ENCODE results near the gene RXRB. TPM values are rescaled to one million over a fixed set of nuclear protein-coding genes. Genes with fewer than 3 reads are reported as not detected.
A peak's percentile ranks its signal among the peaks of the same experiment; 100 is the strongest.

RXRB gene
- total and polyA plus RNA-seq, 2 of the 13 experiments (the other 11 are each of a cell fraction or from before 2014, with no cell fraction given): 26.7 to 55.7 TPM

DNA sequence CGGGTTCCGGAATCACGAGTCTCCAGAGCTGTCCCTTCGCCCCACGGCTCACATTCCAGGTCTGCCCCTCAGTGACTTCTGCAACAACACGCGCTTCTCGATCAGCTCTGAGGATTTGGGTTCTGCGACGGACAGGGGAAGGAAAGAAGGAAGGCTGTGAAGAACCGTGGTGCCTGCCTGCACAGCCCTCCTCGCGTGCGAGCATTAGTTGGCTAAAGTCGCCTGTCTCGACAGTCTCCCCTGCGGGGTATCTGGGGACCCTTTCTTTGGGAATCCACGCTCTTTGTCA, 48.1 kb upstream of the RXRB start (continued):
- TF ChIP-seq, protein P1, sequence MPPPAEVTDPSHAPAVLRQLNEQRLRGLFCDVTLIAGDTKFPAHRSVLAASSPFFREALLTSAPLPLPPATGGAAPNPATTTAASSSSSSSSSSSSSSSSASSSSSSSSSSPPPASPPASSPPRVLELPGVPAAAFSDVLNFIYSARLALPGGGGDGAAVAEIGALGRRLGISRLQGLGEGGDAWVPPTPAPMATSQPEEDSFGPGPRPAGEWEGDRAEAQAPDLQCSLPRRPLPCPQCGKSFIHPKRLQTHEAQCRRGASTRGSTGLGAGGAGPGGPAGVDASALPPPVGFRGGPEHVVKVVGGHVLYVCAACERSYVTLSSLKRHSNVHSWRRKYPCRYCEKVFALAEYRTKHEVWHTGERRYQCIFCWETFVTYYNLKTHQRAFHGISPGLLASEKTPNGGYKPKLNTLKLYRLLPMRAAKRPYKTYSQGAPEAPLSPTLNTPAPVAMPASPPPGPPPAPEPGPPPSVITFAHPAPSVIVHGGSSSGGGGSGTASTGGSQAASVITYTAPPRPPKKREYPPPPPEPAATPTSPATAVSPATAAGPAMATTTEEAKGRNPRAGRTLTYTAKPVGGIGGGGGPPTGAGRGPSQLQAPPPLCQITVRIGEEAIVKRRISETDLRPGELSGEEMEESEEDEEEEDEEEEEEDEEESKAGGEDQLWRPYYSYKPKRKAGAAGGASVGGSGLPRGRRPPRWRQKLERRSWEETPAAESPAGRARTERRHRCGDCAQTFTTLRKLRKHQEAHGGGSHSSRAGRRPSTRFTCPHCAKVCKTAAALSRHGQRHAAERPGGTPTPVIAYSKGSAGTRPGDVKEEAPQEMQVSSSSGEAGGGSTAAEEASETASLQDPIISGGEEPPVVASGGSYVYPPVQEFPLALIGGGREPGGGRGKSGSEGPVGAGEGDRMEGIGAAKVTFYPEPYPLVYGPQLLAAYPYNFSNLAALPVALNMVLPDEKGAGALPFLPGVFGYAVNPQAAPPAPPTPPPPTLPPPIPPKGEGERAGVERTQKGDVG (CRISPR knock-in tag; IDR thresholded peaks at IDR 0.05; ENCODE audit: borderline replicate concordance): 0 out of 2 replicates have a peak, but pooled peaks have one; percentile 40
- TF ChIP-seq ZSCAN22 (CRISPR knock-in tag; IDR thresholded peaks at IDR 0.05) (peak; percentile 14; the same call in 1 of the 2 replicates), TBX2 (CRISPR knock-in tag; IDR thresholded peaks at IDR 0.05; ENCODE audit: borderline replicate concordance) (no peak), ZNF883 (CRISPR knock-in tag; IDR thresholded peaks at IDR 0.05; ENCODE audit: not compliant biosample characterization) (no peak), ZNF547 (CRISPR knock-in tag; IDR thresholded peaks at IDR 0.05) (no peak), KDM6A (CRISPR knock-in tag; IDR thresholded peaks at IDR 0.05; ENCODE audit: low read depth) (no peak), TGIF2 (CRISPR knock-in tag; IDR thresholded peaks at IDR 0.05) (0 out of 2 replicates have a peak, but pooled peaks have one; percentile 9), CREM (IDR thresholded peaks at IDR 0.05) (no peak), CREM (CRISPR knock-in tag; IDR thresholded peaks at IDR 0.05) (no peak), ZNF567 (CRISPR knock-in tag; IDR thresholded peaks at IDR 0.05; ENCODE audit: borderline replicate concordance) (0 out of 2 replicates have a peak, but pooled peaks have one; percentile 81), KLF13 (CRISPR knock-in tag; IDR thresholded peaks at IDR 0.05) (peak; percentile 77; the same call in 1 of the 2 replicates), SALL1 (CRISPR knock-in tag; IDR thresholded peaks at IDR 0.05) (no peak), ISX (CRISPR knock-in tag; conservative IDR thresholded peaks at IDR 0.05) (no peak), SMYD3 (CRISPR knock-in tag; IDR thresholded peaks at IDR 0.05) (no peak), SCMH1 (CRISPR knock-in tag; IDR thresholded peaks at IDR 0.05; ENCODE audit: borderline replicate concordance) (no peak), PRMT3 (CRISPR knock-in tag; IDR thresholded peaks at IDR 0.05; ENCODE audit: borderline replicate concordance, low read depth) (no peak), HHEX (CRISPR knock-in tag; IDR thresholded peaks at IDR 0.05) (no peak), SMARCE1 (IDR thresholded peaks at IDR 0.05; ENCODE audit: borderline replicate concordance) (no peak), ETV6 (CRISPR knock-in tag; conservative IDR thresholded peaks at IDR 0.05) (no peak)
- TF ChIP-seq, protein P2, sequence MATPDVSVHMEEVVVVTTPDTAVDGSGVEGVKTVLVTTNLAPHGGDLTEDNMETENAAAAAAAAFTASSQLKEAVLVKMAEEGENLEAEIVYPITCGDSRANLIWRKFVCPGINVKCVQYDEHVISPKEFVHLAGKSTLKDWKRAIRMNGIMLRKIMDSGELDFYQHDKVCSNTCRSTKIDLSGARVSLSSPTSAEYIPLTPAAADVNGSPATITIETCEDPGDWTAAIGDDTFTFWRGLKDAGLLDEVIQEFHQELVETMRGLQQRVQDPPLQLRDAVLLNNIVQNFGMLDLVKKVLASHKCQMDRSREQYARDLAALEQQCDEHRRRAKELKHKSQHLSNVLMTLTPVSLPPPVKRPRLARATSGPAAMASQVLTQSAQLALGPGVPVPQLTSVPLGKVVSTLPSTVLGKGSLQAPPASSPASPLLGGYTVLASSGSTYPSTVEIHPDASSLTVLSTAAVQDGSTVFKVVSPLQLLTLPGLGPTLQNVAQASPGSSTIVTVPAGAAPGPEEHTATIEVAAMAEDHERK (CRISPR knock-in tag; IDR thresholded peaks at IDR 0.05; ENCODE audit: low read depth): no peak
- TF ChIP-seq, protein P3, sequence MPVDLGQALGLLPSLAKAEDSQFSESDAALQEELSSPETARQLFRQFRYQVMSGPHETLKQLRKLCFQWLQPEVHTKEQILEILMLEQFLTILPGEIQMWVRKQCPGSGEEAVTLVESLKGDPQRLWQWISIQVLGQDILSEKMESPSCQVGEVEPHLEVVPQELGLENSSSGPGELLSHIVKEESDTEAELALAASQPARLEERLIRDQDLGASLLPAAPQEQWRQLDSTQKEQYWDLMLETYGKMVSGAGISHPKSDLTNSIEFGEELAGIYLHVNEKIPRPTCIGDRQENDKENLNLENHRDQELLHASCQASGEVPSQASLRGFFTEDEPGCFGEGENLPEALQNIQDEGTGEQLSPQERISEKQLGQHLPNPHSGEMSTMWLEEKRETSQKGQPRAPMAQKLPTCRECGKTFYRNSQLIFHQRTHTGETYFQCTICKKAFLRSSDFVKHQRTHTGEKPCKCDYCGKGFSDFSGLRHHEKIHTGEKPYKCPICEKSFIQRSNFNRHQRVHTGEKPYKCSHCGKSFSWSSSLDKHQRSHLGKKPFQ (CRISPR knock-in tag; IDR thresholded peaks at IDR 0.05; ENCODE audit: insufficient replicate concordance): no peak
- TF ChIP-seq, protein P4, sequence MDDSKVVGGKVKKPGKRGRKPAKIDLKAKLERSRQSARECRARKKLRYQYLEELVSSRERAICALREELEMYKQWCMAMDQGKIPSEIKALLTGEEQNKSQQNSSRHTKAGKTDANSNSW (CRISPR knock-in tag; IDR thresholded peaks at IDR 0.05; ENCODE audit: borderline replicate concordance): no peak
- TF ChIP-seq, protein P5, sequence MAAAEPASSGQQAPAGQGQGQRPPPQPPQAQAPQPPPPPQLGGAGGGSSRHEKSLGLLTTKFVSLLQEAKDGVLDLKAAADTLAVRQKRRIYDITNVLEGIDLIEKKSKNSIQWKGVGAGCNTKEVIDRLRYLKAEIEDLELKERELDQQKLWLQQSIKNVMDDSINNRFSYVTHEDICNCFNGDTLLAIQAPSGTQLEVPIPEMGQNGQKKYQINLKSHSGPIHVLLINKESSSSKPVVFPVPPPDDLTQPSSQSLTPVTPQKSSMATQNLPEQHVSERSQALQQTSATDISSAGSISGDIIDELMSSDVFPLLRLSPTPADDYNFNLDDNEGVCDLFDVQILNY (CRISPR knock-in tag; conservative IDR thresholded peaks at IDR 0.05): no peak
- TF ChIP-seq, protein P6, sequence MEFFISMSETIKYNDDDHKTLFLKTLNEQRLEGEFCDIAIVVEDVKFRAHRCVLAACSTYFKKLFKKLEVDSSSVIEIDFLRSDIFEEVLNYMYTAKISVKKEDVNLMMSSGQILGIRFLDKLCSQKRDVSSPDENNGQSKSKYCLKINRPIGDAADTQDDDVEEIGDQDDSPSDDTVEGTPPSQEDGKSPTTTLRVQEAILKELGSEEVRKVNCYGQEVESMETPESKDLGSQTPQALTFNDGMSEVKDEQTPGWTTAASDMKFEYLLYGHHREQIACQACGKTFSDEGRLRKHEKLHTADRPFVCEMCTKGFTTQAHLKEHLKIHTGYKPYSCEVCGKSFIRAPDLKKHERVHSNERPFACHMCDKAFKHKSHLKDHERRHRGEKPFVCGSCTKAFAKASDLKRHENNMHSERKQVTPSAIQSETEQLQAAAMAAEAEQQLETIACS (CRISPR knock-in tag; IDR thresholded peaks at IDR 0.05): no peak
